K562 (cell line): Measurements from ENCODE around the gene TRIM69. TPM values are rescaled to one million over a fixed set of nuclear protein-coding genes. Genes with fewer than 3 reads are reported as not detected.
A peak's percentile ranks its signal among the peaks of the same experiment; 100 is the strongest.

Experiments used
- ATAC-seq: fragments of 200-7000 bp; cut with Tn5 transposase; 3 replicates; pipeline ENCODE4 v1.9.1; 2020; ENCODE audit warnings: moderate library complexity
- BruUV-seq: library from RNA; stranded (reverse); fragments of 400-500 nt; replicated peaks from 2 replicates; lab custom pipeline; 2021; lab: Mats Ljungman, UMichigan
- CTCF ChIA-PET: fragments of 300-600 bp; formaldehyde crosslinking; extraction: SDS; loops from one replicate; lab custom pipeline; 2021; ENCODE audit warnings: low intra/inter-chr PET ratio; lab: Yijun Ruan, JAX
- POLR2A ChIA-PET: fragments of 300-600, 350-650 bp; sonication (Branson Sonifier 250); formaldehyde crosslinking; extraction: SDS; loops from one replicate; lab custom pipeline; 2021; ENCODE audit warnings: antibody characterized with exemption, inconsistent platforms; lab: Yijun Ruan, JAX
- DNase-seq, 4 experiments: peaks; one replicate each; pipeline versions ENCODE4 v3.0.0 to v3.0.0-alpha.2; 2011 to 2018; ENCODE audit warnings: low spot score in 3 of 4, mixed read lengths in 3 of 4; ENCODE audit errors: extremely low read depth in 1 of 4
- FAIRE-seq: peaks from 2 replicates; lab custom pipeline; 2011; peaks lifted over from hg19 to GRCh38; lab: Jason Lieb, UNC
- H2AFZ ChIP-seq: 2 replicates; pipeline ENCODE4 v1.6.0; 2011; ENCODE audit warnings: low read depth, low read length, control low read depth, inconsistent platforms
- H3K27ac ChIP-seq: fragments of 200-600 bp; 3 replicates; pipeline ENCODE4 v1.8.0; 2011; ENCODE audit warnings: low read depth, mild to moderate bottlenecking, control low read depth, inconsistent platforms, low read length, moderate library complexity, mixed read lengths; ENCODE audit errors: extremely low read depth
- H3K27me3 ChIP-seq, 2 experiments: fragments of 300-600 bp in 1 of 2; 2 replicates in 1 of 2; 3 replicates in 1 of 2; pipeline versions ENCODE4 v1.6.0 to v1.8.0; 2011; ENCODE audit warnings: inconsistent platforms in 2 of 2, low read length in 2 of 2, mild to moderate bottlenecking in 1 of 2, mixed read lengths in 1 of 2, moderate library complexity in 1 of 2; ENCODE audit not compliant: control insufficient read depth in 2 of 2, insufficient read depth in 2 of 2
- H3K36me3 ChIP-seq: fragments of 300-600 bp; 3 replicates; pipeline ENCODE4 v1.8.0; 2011; ENCODE audit warnings: mild to moderate bottlenecking, low read length, inconsistent platforms; ENCODE audit not compliant: control insufficient read depth, insufficient read depth
- H3K4me1 ChIP-seq, 2 experiments: fragments of 200-600 bp in 1 of 2; replicated peaks in 1 of 2; 2 replicates in 1 of 2; 3 replicates in 1 of 2; pipeline versions ENCODE4 v1.5.1 to v1.8.0; 2011; ENCODE audit warnings: inconsistent platforms in 2 of 2, low read length in 2 of 2, mild to moderate bottlenecking in 1 of 2, mixed read lengths in 1 of 2, moderate library complexity in 1 of 2; ENCODE audit not compliant: control insufficient read depth in 2 of 2, insufficient read depth in 2 of 2
- H3K4me2 ChIP-seq: 2 replicates; pipeline ENCODE4 v1.6.1; 2011; ENCODE audit warnings: low read length, control low read depth, inconsistent platforms, mixed read lengths; ENCODE audit not compliant: insufficient read depth
- H3K4me3 ChIP-seq: fragments of 200-600 bp; sonication (generic), shearing (Covaris generic); 2 replicates; pipeline ENCODE4 v1.5.1; 2016; ENCODE audit warnings: control low read depth, inconsistent platforms
- H3K79me2 ChIP-seq: fragments of 200-600 bp; 3 replicates; pipeline ENCODE4 v1.8.0; 2011; ENCODE audit warnings: low read length, inconsistent platforms; ENCODE audit not compliant: control insufficient read depth, insufficient read depth
- H3K9ac ChIP-seq, 2 experiments: 2 replicates each; pipeline versions ENCODE4 v1.6.0 to v1.6.1; 2011; ENCODE audit warnings: low read depth in 2 of 2, low read length in 2 of 2, control low read depth in 1 of 2, inconsistent platforms in 1 of 2, mild to moderate bottlenecking in 1 of 2, mixed read lengths in 1 of 2; ENCODE audit not compliant: insufficient read depth in 1 of 2
- H3K9me1 ChIP-seq: one replicate; pipeline ENCODE4 v1.6.0; 2011; ENCODE audit warnings: inconsistent platforms, mild to moderate bottlenecking, low read length, moderate library complexity; ENCODE audit not compliant: control insufficient read depth, insufficient read depth
- H3K9me3 ChIP-seq: replicated peaks from 2 replicates; pipeline ENCODE4 v1.5.1; 2011; ENCODE audit warnings: low read depth, low read length, inconsistent platforms; ENCODE audit not compliant: control insufficient read depth, insufficient read depth
- H4K20me1 ChIP-seq: replicated peaks from 2 replicates; pipeline ENCODE4 v1.6.1; 2011; ENCODE audit warnings: low read length, inconsistent platforms, mixed read lengths; ENCODE audit not compliant: control insufficient read depth, insufficient read depth
- CBX5 ChIP-seq: IDR thresholded peaks from 2 replicates; pipeline ENCODE4 v1.6.1; 2014; ENCODE audit warnings: low read depth, borderline replicate concordance
- SAFB ChIP-seq: fragments of 200-400 bp; formaldehyde crosslinking; IDR thresholded peaks from 2 replicates; pipeline ENCODE4 v1.6.1; 2017; ENCODE audit warnings: low read depth, low read length, borderline replicate concordance
- ZC3H4 ChIP-seq: sonication (generic); formaldehyde crosslinking; IDR thresholded peaks from 2 replicates; pipeline ENCODE4 v1.9.0; 2021; ENCODE audit warnings: missing genetic modification reagents, borderline replicate concordance
- ZNF282 ChIP-seq: sonication (generic); formaldehyde crosslinking; IDR thresholded peaks from 2 replicates; pipeline ENCODE4 v1.8.1; 2023; ENCODE audit warnings: missing genetic modification reagents
- ZNF75A ChIP-seq: fragments of 450-650 bp; formaldehyde crosslinking; IDR thresholded peaks from 2 replicates; pipeline ENCODE4 v1.4.0; 2020; ENCODE audit warnings: mild to moderate bottlenecking
- WGBS: fragments of 100-300 bp; shearing (Covaris generic); methylation state at CpG from one replicate; pipeline ENCODE4 v1.1.6; 2016; ENCODE audit warnings: low coverage, mixed read lengths; ENCODE audit not compliant: insufficient coverage; ENCODE audit errors: missing lambda C conversion rate; 5-methylcytosine and 5-hydroxymethylcytosine counted together
- in situ Hi-C: fragments of 300-500 bp; cut with MboI; formaldehyde crosslinking; loops from 4 replicates; pipeline ENCODE4 v1.15.0; 2018; ENCODE audit warnings: inconsistent platforms, mixed read lengths
- intact Hi-C: fragments of 100-400 bp; cut with micrococcal nuclease; formaldehyde crosslinking; loops from 2 replicates; pipeline ENCODE4 v1.14.2; 2022
- polyA plus RNA-seq, 8 experiments: library from polyadenylated mRNA; depleted of rRNA in 4 of 8; stranded (reverse) in 5 of 8; unstranded in 3 of 8; fragments of >200 nt; fragmentation: Nextera tagmentation in 2 of 8; fragmentation: Illumina TruSeq in 1 of 8; extraction: Ambion mirVana in 2 of 8; extraction: Trizol in 1 of 8; gene quantifications; 2 replicates each; pipeline versions ENCODE4 v1.2.1 to v1.2.3, GENCODE V29; 2011 to 2014; ENCODE audit warnings: inconsistent platforms in 1 of 8, missing spikeins in 1 of 8
- total RNA-seq, 7 experiments: library from RNA; depleted of rRNA in 6 of 7; stranded (reverse); fragments of >200 nt in 6 of 7; fragmentation: Illumina TruSeq in 2 of 7; extraction: Trizol in 2 of 7; gene quantifications; 2 replicates each; pipeline versions ENCODE4 v1.2.1 to v1.2.3, GENCODE V29; 2011 to 2021; ENCODE audit warnings: low replicate concordance in 1 of 7
- TF ChIP-seq, protein P1 (sequence below): fragments of 450-650 bp; IDR thresholded peaks from 2 replicates; pipeline ENCODE4 v1.6.1; 2017; ENCODE audit warnings: mild to moderate bottlenecking, moderate library complexity

Gene TRIM69
- total and polyA plus RNA-seq, 9 of the 15 experiments (the other 6 are each of a cell fraction or from before 2014, with no cell fraction given) = 1.0 to 4.3 (median 2.3) TPM

DNA sequence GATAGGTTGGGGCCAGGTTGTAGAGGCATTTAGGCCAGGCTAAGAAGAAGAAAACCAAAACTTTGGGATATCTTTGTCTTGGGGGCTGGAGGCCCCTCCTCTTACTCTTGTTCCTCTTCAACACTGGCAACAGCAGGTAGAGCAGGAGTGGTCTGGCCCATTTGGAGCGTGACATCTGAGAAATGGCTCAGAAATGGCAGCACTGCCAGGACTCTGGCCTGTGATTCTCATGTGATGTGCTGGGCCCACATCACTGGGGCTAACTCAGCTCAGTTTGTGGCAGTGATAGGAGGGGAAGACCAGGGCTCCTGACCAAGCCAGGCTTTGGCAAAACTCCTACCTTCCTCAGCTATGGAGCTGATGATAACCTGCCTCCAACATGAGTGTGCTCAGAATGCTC is 43.7 kb upstream of the TRIM69 start:
- H3K9me3 ChIP-seq = no peaks in the 10 kb centered on the region
- no peaks in the 10 kb centered on the region for H3K36me3 ChIP-seq
- H3K9me1 ChIP-seq = no peaks in the 10 kb centered on the region
- FAIRE-seq = peak; percentile 65
- peak; percentile 55 for ATAC-seq
- no TSS peak for BruUV-seq
- no peak overlapping the region for H3K4me3 ChIP-seq
- in situ Hi-C loops (no loop called here), intact Hi-C loops (no loop called here)
- TF ChIP-seq CBX5 (no peak), ZNF75A (CRISPR knock-in tag) (no peak), ZC3H4 (CRISPR knock-in tag) (no peak), SAFB (no peak), ZNF282 (no peak)
- TF ChIP-seq, protein P1, sequence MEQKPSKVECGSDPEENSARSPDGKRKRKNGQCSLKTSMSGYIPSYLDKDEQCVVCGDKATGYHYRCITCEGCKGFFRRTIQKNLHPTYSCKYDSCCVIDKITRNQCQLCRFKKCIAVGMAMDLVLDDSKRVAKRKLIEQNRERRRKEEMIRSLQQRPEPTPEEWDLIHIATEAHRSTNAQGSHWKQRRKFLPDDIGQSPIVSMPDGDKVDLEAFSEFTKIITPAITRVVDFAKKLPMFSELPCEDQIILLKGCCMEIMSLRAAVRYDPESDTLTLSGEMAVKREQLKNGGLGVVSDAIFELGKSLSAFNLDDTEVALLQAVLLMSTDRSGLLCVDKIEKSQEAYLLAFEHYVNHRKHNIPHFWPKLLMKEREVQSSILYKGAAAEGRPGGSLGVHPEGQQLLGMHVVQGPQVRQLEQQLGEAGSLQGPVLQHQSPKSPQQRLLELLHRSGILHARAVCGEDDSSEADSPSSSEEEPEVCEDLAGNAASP = no peak
- no peak for DNase-seq
- 75% methylated on average over 1 of the region's 1 CpG for WGBS
- no peaks in the 10 kb centered on the region for H4K20me1 ChIP-seq
- H3K4me1 ChIP-seq = no peaks in the 10 kb centered on the region
- H2AFZ ChIP-seq = peak overlapping the region; percentile 34; the same call in 1 of the 2 replicates
- H3K79me2 ChIP-seq = no peaks in the 10 kb centered on the region
- ChIA-PET POLR2A (interaction anchor here (1.2 to 1.8 kb wide), 4 partner anchors 8 to 19 kb away, joined by 4 to 8 read pairs (median 4); partner anchors contain the start of genes B2M and PATL2), CTCF (no interaction called here)
- no peak overlapping the region for H3K9ac ChIP-seq
- no peak overlapping the region for H3K27ac ChIP-seq
- H3K4me2 ChIP-seq = no peak overlapping the region
- H3K27me3 ChIP-seq = no peaks in the 10 kb centered on the region
